GM21423 (cell line): ENCODE results near the gene CBX8.
"Not testable (repeated sequence)": the region's sequence is repeated elsewhere in the genome, so short reads cannot be mapped to it uniquely, and the experiment has no call there.

Experiments used
- ATAC-seq: cut with Tn5 transposase; IDR thresholded peaks from one replicate; pipeline ENCODE4 v1.9.1; 2021; ENCODE audit warnings: mild to moderate bottlenecking, moderate library complexity; ENCODE audit not compliant: unreplicated experiment

Gene CBX8

GRCh38 chr17:79757140-79757745 is 39.6 kb downstream of the CBX8 start:
- ATAC-seq = no peak

DNA sequence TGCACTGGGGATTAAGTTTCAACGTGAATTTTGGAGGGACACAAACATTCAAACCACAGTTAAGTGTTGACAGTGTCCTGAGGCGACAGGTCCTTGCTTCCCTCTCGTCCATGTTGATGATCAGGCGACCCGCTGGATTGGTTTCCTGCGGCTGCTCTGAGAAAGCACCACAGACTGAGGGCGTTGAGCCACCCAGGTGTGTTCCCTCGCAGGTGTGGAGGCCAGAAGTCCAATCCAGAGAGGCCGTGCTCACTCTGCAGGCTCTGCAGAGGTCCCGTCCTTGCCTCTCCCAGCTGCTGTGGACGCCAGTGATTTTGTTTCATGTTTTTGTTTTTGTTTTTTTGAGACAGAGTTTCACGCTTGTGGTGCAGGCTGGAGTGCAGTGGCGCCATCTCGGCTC is 41.3 kb downstream of the CBX8 start:
- no peak for ATAC-seq

GRCh38 chr17:79754903-79755302 is 42.0 kb downstream of the CBX8 start:
- ATAC-seq = not testable (repeated sequence)

DNA sequence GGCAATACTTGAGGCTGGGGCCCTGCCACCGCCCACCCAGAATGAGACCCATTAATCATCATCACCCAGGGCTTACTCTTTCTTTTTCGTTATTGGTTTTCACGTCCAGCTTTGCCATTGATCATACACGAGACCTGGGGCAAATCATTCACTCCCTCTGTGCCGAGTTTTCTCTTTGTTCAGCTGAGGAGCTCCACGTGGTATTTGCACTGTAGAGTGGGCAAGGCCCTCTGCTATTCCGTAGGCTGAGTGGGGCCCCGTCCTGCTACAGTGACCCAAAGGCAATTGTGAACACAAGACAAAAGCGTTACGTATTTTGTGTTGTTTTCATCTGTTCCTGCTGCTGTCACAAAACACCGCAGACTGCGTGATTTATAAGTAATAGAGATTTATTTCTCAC is 42.5 kb downstream of the CBX8 start:
- ATAC-seq = no peak

DNA sequence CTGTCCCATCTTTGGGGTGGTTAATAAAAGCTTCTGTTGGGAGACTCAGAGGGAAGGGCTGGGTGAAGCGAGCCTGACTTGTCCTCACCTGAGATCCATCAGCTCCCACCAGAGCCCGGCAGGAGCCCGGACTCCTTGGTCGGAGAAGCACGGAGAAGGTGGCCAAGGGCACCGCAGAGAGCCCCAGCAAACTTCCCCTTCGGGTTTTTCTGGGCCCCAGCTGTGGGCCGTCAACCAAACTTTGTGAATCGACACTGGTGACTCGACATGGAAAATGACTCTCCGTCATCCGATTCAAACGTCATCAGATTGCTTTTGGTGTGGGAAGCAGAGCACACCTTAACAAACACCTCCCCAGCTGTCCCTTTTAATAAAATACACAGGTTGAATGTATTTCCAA is 44.7 kb downstream of the CBX8 start:
- ATAC-seq = no peak

- ATAC-seq = no peak
These were observed 46.0 kb downstream of the CBX8 start for GRCh38 chr17:79750650-79751545.

- no peak for ATAC-seq
These were observed 46.9 kb downstream of the CBX8 start for GRCh38 chr17:79749958-79750357.

DNA sequence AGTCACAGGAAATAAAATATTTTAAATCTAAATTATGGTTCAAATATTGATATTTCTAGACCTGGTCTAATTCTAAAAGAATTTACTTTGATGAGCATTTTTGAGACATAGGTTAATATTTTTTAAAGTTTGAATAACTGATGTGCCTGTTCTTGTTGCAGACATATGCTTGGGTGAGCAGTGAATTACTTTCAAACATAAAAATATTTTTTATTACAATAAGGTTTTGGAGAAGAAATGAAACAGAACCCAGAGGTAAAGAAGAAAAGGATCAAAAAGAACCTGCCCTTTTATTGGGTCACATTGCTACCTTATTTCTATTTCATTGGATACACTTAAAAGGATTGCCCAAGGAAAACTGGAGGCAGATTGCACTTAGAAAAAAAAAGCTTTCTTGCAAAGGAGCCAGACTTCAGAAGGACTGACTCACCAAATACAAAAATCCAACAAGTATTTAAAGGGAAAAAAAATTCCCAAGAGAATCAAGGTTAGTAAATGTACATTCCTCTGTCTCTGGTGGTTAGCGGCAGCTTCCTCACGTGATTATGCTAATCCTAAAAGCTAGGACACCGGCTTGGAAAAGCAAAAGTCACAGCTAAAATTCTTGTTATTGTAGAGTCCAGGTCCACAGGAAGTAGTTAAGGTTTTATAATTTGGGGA is 47.6 kb downstream of the CBX8 start:
- no peak for ATAC-seq

DNA sequence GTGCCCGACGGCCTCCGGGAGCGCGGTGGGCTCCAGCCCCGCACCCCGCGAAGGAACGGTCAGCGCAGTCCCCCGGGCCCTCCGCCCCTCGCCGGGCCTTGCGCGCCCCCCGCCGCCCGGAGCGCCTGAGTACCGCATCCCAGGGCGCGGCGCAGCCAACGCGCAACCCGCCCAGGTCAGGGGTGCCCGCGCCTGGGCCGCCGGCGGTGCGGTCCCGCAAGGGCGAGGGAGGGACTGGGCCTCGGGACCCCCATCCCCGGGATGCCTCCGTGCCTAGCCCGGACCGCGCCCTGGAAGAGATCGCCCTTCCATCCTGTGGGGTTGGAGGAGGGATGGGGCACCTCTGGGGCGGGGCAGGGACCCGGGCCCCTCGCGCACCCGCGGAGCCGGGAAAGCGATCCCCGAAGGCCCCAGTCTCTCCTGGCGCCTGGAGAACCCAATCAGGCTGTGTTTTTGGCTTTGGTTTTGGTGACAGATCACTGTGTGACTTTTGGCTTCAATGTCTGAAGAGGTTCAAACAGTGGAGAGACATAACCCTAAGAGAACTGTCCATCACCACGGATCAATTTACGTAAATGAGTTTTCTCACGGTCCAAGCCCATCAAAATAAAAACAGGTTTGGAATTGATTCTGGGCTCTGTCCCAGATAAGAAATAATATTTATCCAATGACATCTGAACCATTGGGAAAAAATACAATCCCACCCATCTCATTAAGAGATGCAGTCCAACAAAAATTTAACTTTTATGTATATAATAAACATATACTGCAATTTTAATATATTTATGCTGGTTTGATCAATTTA is 48.4 kb downstream of the CBX8 start:
- ATAC-seq = no peak

DNA sequence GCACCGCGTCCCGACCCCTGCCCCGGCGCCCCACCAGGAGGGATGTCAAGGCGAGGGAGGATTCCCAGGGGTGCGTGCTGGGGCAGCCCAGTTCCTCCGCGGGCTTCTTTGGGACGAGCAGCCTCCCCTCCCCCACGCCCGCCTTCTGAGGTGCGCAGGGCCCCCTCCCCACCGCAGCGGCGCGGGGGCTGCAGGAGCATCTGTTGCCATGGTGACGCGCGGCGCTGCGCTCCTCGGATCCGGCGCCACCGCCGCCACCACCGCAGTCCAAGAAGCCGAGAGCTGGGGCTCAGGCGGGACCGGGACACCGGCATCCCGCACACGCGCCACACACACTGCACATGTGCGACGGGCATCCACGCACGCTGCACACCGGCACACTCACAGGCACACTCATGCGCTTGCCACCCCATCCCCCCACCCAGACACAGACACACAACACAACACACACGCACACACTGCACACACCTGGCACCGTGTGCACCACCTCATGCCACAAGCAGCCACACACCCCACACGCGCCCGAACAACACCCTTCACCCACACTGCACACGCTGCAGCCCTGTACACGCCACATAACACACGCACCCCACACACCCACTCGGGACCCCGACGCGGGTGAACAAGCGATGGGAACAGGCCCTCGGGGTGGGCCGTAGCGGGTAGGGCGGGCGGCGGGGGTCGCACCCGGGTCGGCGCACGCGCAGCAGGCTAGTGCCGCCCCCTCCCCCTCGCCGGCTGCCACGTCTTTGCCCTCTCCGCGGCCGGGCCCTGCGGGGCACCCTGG is 49.2 kb downstream of the CBX8 start:
- ATAC-seq = no peak

DNA sequence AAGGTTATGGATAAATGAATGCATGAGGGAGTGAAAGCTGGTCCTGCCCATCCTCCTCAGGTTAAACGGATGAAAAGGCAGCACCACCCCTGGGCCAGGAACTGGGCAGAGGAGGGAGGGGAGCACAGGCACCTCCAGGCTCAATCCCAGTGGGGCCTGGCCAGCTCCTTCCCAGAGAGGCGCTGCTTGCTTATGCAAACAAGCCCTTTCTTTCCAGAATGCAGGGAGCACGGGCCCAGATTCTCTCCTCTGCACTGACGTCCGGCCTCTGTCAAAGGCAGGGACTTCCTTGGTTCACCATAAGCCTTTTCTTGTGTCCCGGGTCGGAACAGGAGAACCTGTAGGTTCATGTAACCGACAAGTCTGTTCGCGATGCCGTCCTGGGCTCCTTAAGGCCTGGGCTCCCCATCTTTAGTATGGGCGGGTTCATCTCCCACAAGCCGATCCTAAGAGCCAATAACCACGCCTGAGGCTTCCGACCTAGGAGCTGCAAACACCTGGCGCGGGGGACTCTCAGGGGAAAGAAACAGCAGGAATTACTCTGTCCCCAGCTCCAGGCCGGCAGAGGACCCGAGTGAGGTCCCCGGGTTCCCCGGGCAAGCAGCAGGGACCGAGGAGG is 49.9 kb downstream of the CBX8 start:
- ATAC-seq = no peak

DNA sequence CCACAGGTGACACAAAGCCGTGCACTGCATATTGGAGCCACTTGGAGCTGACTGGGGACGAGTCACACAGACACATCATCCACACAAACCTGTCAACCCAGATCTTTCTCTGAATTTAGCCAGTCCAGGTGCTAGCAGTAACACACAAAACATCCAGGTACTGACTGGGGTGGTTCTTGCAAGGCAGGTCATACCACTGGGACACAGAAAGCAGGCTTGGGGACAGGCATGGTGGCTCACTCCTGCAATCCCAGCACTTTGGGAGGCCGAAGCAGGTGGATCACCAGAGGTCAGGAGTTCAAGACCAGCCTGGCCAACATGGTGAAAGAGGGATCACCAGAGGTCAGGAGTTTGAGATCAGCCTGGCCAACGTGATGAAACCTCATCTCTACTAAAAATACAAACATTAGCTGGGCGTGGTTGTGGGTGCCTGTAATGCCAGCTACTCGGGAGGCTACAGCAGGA is 51.2 kb downstream of the CBX8 start:
- no peak for ATAC-seq

- no peak for ATAC-seq
These were observed 53.3 kb downstream of the CBX8 start for GRCh38 chr17:79743614-79744013.

- no peak for ATAC-seq
These were observed 53.9 kb downstream of the CBX8 start for GRCh38 chr17:79742951-79743476.

- ATAC-seq = no peak
These were observed 54.3 kb downstream of the CBX8 start for GRCh38 chr17:79742589-79742918.
